Spinal cord (tissue), 10 donors: ENCODE measurements around the gene PVRIG. TPM values are rescaled to one million over a fixed set of nuclear protein-coding genes. Genes with fewer than 3 reads are reported as not detected.
"Not testable (repeated sequence)": the region's sequence is repeated elsewhere in the genome, so short reads cannot be mapped to it uniquely, and the experiment has no call there.

Source experiments
- DNase-seq, 6 donors: peaks; one replicate each; pipeline versions ENCODE4 v3.0.0 to v3.0.0-alpha.2; 2013 to 2015; ENCODE audit warnings: low spot score in 6 of 6, low read depth in 4 of 6
- H3K27ac ChIP-seq: one replicate; pipeline ENCODE4 v1.5.1; 2013; ENCODE audit warnings: low read depth, low read length, control low read depth
- H3K27me3 ChIP-seq: one replicate; pipeline ENCODE4 v1.6.1; 2013; ENCODE audit warnings: low read length; ENCODE audit not compliant: control insufficient read depth, insufficient read depth
- H3K36me3 ChIP-seq: one replicate; pipeline ENCODE4 v1.6.1; 2013; ENCODE audit warnings: low read length; ENCODE audit not compliant: control insufficient read depth, insufficient read depth
- H3K4me1 ChIP-seq: one replicate; pipeline ENCODE4 v1.6.1; 2013; ENCODE audit warnings: low read length; ENCODE audit not compliant: control insufficient read depth, insufficient read depth
- H3K4me3 ChIP-seq: one replicate; pipeline ENCODE4 v1.5.1; 2013; ENCODE audit warnings: low read depth, low read length, control low read depth
- H3K9me3 ChIP-seq: one replicate; pipeline ENCODE4 v1.6.1; 2013; ENCODE audit warnings: low read length; ENCODE audit not compliant: control insufficient read depth, insufficient read depth
- WGBS: methylation state at CpG from one replicate; pipeline ENCODE4 v1.1.5; 2013; ENCODE audit warnings: missing lambda C conversion rate; ENCODE audit not compliant: insufficient coverage; 5-methylcytosine and 5-hydroxymethylcytosine counted together
- polyA plus RNA-seq, 2 donors: library from polyadenylated mRNA; unstranded; fragments of 120-200 nt; gene quantifications; one replicate each; pipeline ENCODE4 v1.2.1, GENCODE V29; 2013; ENCODE audit not compliant: insufficient read length in 2 of 2
- total RNA-seq, 2 donors: library from RNA; depleted of rRNA in 1 of 2; stranded (reverse); fragments of 120-200 nt in 1 of 2; fragments of >200 nt in 1 of 2; gene quantifications; one replicate each; pipeline versions ENCODE4 v1.2.3 to v1.2.4, GENCODE V29; 2013 to 2014
- donor health status: healthy.

Gene PVRIG
- total and polyA plus RNA-seq, 4 donors, result 11.6 to 13.5 TPM; not detected in 2

- no peaks in the 10 kb centered on the region for H3K27me3 ChIP-seq
- 2% methylated on average over 76 of the region's 78 CpGs for WGBS
These were observed 42.4 kb upstream of the PVRIG start, which contains the start of the genes GPC2 and STAG3 for GRCh38 chr7:100177045-100178001. GPC2 (minus strand) TSS chr7:100177381; CDS start chr7:100177199, 182 bp downstream. STAG3 (plus strand) TSS chr7:100177918; CDS start chr7:100180557, 2,639 bp downstream.

GRCh38 chr7:100180084-100180483, 39.7 kb upstream of the PVRIG start:
- H3K4me3 ChIP-seq, DNase-seq, H3K27me3 ChIP-seq, H3K27ac ChIP-seq, H3K36me3 ChIP-seq, H3K9me3 ChIP-seq: not testable (repeated sequence)
- WGBS, result no CpG with 5 or more reads among the region's 3 CpGs
- peaks cover 25% of the 10 kb centered on the region for H3K4me1 ChIP-seq

More at GRCh38 chr7:100177045-100178001, 42.4 kb upstream of the PVRIG start, which contains the start of the genes GPC2 and STAG3:
- Histone ChIP-seq H3K4me3 (peak within 1 kb of the TSS; percentile 87), H3K36me3 (peaks cover 19% of the 10 kb centered on the region), H3K9me3 (no peaks in the 10 kb centered on the region), H3K27ac (peak within 1 kb of the TSS; percentile 33), H3K4me1 (peaks cover 25% of the 10 kb centered on the region)
- DNase-seq, result peak; percentile 83 to 100 (median 93)

DNA sequence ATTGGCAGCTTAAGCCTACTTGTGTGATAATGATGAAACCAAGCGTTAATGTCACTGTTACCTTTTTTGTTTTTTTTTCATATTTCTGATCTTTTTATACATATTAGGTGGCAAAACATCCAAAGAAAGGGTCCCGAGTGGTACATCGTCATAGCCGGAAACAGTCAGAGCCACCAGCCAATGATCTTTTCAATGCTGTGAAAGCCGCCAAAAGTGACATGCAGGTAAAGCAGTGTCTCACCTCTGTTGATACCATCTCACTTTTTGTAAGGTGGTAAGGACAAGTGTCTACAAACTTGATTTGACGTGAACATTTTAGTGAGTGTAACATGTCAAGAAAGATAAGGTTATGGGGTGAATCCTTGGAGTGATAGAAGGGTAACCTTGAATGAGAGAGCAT, 37.1 kb upstream of the PVRIG start:
- H3K9me3 ChIP-seq, H3K4me1 ChIP-seq, H3K36me3 ChIP-seq, DNase-seq, H3K27me3 ChIP-seq, H3K4me3 ChIP-seq, H3K27ac ChIP-seq: not testable (repeated sequence)
- 60% methylated on average over 1 of the region's 6 CpGs for WGBS

DNA sequence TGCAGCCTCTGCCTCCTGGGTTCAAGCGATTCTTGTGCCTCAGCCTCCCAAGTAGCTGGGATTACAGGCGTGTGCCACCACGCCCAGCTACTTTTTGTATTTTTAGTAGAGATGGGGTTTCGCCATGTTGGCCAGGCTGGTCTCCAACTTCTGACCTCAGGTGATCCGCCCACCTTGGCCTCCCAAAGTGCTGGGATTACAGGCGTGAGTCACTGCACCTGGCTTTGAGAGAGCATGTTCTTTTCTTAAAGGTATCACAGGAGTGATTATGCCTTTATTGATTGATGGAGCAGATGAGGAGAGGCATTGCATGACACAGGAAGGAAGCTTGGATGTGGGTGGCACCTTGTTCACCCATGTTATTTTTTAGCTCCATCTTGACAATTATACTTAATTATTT, 36.7 kb upstream of the PVRIG start:
- not testable (repeated sequence) for H3K9me3 ChIP-seq, H3K4me3 ChIP-seq, H3K36me3 ChIP-seq, H3K4me1 ChIP-seq, H3K27ac ChIP-seq, H3K27me3 ChIP-seq, DNase-seq
- 91% methylated on average over 4 of the region's 6 CpGs for WGBS

DNA sequence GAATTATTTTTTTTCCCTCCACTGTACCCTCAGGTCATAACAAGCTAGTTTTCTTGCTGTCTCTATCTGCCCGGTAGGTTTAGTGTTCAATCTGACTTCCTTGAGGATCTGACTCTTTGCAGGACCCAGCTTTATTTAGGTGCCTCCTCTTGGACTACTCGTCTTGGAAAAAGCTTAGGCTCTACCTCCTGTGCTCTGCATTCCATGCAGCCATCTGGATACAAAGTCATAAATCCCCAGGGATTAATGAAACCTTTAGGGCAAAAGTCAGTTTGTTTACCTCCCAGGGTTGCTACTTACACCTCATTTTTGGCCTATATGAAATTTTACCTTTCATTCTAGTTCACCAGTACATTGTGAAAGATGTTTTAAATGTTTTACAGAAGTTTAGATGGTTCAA, 34.0 kb upstream of the PVRIG start:
- Histone ChIP-seq H3K27ac (no peak overlapping the region), H3K9me3 (no peaks in the 10 kb centered on the region), H3K27me3 (no peaks in the 10 kb centered on the region), H3K4me3 (no peak overlapping the region), H3K4me1 (no peaks in the 10 kb centered on the region), H3K36me3 (peaks cover 2% of the 10 kb centered on the region)
- 71% methylated on average over 2 of the region's 2 CpGs for WGBS
- no peak for DNase-seq

GRCh38 chr7:100189061-100189460, 30.7 kb upstream of the PVRIG start:
- H3K9me3 ChIP-seq, result no peaks in the 10 kb centered on the region
- H3K4me3 ChIP-seq, result no peak overlapping the region
- H3K4me1 ChIP-seq, result no peaks in the 10 kb centered on the region
- peaks cover 2% of the 10 kb centered on the region for H3K36me3 ChIP-seq
- no peaks in the 10 kb centered on the region for H3K27me3 ChIP-seq
- no peak for DNase-seq
- WGBS, result 86% methylated on average over 3 of the region's 3 CpGs
- no peak overlapping the region for H3K27ac ChIP-seq

DNA sequence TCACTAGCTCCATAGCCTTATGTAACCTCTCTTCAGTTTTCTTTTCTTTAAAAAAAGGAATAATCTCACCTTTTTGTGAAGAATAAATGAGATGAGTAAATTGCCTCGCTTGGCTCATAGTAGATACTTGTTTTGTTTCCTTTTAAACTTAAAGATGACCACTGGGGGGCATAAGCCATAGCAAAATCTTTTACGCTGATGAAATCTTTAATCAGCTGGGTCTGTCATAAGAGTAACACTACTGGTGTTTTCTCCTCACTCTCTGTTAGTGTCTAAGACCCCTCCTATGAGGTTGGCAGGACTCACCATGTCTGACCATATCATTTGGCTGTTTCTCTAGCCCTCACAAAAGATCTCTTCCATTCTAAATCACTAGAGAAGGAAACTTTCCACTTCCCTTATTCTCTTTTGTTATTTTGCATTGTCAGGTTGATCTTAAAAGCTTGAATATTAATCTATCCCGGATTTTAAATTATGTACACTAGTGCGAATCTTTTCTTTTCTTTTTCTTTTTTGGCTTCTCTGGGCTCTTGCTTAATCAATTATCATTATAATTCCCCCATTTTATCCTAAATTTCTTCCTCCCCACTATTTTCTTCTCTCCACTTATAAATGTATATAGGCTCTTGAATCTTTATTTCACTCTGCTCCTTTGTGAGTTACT, 29.6 kb upstream of the PVRIG start:
- DNase-seq, result peak in 2 of 6 donors; percentile 33 to 61
- WGBS, result 63% methylated on average over 1 of the region's 4 CpGs
- no peaks in the 10 kb centered on the region for H3K4me1 ChIP-seq
- H3K27ac ChIP-seq, result no peak overlapping the region
- no peaks in the 10 kb centered on the region for H3K9me3 ChIP-seq
- peaks cover 2% of the 10 kb centered on the region for H3K36me3 ChIP-seq
- no peaks in the 10 kb centered on the region for H3K27me3 ChIP-seq
- H3K4me3 ChIP-seq, result no peak overlapping the region

DNA sequence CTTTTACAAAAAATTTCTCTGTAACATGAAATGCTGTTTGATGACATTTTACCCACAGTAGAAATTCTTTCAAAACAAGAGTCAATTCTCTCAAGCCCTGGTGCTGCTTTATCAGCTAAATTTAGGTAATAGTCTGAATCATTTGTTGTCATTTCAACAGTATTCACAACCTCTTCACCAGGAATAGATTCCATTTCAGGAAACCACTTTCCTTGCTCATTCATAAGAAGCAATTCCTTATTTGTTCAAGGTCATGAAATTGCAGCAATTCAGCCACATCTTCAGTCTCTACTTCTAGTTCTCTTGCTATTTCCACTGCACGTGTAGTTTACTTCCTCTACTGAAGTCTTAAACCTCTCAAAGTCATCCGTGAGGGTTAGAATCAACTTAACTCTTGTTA, 28.0 kb upstream of the PVRIG start:
- no peak overlapping the region for H3K4me3 ChIP-seq
- DNase-seq, result no peak
- H3K27ac ChIP-seq, result no peak overlapping the region
- H3K9me3 ChIP-seq, result no peaks in the 10 kb centered on the region
- no peaks in the 10 kb centered on the region for H3K4me1 ChIP-seq
- peaks cover 2% of the 10 kb centered on the region for H3K36me3 ChIP-seq
- H3K27me3 ChIP-seq, result no peaks in the 10 kb centered on the region
- no CpG with 5 or more reads among the region's 2 CpGs for WGBS

- H3K27me3 ChIP-seq, H3K27ac ChIP-seq, H3K9me3 ChIP-seq, DNase-seq, H3K36me3 ChIP-seq, H3K4me1 ChIP-seq, H3K4me3 ChIP-seq: not testable (repeated sequence)
- 100% methylated on average over 1 of the region's 6 CpGs for WGBS
These were observed 27.4 kb upstream of the PVRIG start for GRCh38 chr7:100192281-100192862.
